Pulmonary artery endothelial cell (primary cell): Measurements from ENCODE around the gene TRAM2. TPM values are rescaled to one million over a fixed set of nuclear protein-coding genes. Genes with fewer than 3 reads are reported as not detected.

ENCODE experiments used
- DNase-seq: peaks from one replicate; pipeline ENCODE4 v3.0.0-alpha.2; 2011; ENCODE audit warnings: low read depth, low spot score
- total RNA-seq: library from RNA; depleted of rRNA; stranded (reverse); fragments of >200 nt; gene quantifications from 2 replicates; pipeline ENCODE4 v1.2.3, GENCODE V29; 2014

Gene TRAM2
- total RNA-seq, 1 donor from 2014 or later = 61.2 TPM

DNA sequence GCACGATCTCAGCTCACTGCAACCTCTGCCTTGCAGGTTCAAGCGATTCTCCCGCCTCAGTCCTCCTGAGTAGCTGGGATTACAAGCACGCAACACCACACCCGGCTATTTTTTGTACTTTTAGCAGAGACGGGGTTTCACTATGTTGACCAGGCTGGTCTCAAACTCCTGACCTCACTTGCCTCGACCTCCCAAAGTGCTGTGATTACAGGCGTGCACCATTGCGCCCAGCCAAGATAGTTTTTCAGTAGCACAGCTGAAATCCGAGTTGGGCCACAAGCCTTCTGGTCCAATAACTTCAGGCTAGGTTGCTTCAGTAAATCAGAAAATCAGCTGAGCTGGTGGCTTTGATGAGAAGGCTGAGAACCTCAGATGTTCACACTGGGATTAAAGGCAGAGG, 65.7 kb downstream of the TRAM2 start:
- DNase-seq = no peak

DNA sequence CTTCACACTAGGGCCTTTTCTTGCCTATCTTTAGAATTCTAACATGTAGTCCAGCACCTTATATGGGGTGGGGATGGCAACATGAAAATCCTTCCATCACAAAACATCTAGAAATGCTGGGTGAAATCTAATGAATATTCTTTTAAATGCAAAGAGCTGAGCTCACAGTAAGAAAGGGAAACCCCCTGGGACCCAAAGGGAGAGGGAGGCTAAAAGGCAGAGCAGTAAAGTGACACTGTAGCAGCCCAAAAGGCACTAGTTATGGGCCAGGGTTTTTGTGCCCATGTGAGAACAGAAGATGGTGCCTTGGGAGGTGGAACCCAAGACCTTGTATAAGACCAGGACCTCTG, 66.7 kb downstream of the TRAM2 start:
- DNase-seq = no peak

DNA sequence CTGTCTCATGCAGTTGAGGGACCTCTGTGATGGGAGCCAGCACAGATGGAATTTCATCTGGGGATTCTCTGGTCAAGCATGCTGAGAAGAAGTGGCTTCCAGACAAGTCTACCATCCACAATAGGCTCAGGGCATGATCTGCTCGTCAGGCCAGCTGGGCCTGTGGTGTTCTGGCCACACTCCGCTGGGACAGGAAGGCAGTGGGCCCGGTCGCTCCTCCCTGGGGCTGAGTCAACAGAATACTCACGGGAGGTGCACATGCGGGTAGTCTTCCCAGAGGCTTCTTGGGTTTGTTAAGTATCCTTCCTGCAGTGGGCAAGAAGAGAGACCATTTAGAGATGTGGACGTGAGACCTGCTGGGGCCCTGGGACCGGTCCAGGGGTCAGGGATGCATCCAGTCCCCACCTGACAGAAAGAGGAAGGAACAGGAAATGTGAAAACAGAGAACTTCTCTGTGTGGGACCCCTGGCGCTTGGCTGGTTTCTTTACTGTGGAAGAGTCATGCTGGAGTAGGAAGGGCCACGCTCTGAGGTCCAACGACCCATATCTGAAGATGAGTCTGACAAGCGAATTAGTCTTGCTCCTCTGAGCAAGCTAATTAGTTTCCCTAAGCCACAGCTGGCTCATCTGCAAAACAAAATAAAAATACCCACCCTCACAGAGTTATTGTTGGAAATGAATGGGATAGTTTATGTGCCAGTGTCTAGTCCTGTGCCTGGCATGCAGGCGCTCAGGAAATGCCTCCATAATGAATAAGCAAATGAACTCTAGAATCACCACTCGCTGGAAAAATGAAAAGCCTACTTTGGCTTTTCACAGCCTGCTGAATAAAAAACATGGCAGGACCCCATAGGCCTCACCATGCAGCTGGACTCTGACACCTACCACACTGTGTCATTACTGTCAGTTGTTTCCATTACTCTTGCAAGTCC, 67.3 kb downstream of the TRAM2 start:
- no peak for DNase-seq

DNA sequence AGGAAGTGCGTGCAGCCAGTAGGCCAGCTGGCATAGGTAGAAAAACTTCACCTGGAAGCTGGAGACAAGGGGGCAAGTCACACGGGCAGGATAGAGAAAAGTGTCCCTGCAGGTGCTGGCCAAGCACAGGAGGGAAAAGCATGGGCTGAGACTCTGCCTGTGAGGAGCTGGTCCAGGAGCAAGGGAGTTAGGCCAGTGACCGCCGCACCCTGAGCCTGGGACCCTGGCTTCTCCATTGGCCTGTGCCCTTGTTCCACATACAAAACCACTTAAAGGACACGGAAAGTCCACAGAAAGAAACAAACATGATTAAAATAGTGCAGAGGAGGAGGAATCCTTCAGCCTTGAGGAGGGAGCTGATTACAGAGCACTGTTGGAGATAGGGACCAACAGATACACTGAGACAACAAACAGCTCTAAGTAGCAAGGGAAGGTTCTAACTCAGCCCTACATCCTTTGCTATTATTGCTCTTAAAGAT, 68.6 kb downstream of the TRAM2 start:
- DNase-seq = no peak

DNA sequence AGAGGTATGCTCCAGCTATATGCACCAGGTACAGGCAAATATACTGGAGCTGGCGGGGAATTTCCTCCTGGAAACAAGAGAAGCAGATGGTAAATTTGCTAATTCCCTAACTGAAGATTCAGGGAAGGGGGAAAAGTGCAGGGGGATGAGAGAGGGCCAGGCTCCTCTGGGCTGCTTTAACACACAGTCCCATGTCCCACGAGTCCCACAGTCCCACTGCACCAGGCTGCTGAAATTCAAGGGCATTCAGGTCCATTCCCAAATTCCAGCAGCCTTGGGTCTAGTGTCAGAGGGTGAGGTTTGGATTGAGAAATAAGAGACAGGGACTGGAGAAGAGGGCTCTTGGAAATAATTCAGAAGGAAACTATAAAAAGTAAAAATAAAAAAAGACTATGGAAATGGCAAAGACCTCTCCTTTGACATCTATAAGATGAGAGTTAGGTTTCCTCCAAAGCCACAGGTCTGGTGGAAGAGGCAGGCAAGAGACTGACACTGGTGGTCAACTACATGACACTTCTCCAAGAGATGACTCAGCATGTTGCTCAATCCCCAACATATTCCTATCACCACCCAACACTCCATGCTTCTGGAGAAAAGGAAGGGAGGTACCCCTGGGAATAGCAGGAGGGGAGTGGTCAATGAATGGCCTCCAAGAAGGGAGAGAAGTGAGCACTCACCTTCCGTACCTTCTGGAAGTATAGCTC, 69.2 kb downstream of the TRAM2 start:
- DNase-seq = no peak

DNA sequence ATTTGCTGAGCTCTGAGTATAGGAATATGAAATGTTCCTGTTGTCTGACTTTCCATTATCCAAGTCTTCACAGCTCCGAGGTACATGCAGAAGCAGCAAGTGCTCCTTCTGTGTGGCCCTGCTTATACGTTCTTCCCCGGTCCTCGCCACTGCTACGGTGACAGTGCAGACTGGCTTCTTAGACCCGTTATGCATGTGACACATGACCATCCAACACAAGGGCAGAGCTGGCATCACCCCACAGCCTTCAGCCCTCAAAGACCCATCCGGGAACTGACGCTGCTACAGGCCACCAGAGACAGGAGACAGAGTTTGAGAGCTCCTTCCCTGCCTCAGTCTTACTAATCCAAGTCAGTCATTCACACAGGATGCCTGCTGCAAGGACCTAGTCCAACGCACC, 70.4 kb downstream of the TRAM2 start:
- DNase-seq = no peak

DNA sequence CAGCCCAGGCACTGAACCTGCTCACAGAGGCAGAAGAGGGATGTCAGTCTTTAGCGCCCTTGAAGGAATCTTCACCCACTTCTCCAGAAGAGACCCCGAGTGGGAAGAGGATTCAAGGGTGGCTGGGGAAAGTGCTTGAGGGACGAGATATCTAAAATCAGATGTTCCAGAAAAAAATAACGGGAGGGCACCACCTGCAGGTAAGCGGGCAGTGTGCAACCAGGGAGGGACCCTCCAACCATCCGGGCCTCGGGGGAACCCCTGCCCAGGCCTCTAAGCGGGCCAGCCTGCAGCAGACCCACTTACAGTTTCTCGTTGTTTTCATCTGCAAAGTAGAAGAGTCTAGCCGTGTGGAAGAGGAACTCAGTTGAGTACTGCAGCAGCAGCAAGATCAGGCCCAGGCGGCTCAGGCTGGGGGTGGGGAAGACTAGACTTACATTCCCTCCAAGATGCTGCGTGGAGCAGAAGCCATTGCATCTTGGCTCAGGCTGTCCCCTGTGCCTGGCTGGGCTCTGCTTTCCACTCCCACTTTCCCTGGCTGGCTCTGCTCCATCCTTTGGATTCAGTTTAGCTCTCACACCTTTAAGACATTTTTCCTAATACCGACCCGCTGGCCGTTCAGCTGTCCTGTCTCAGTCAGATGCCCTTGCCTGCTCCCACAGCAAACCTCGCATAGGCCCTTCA, 71.0 kb downstream of the TRAM2 start:
- no peak for DNase-seq

DNA sequence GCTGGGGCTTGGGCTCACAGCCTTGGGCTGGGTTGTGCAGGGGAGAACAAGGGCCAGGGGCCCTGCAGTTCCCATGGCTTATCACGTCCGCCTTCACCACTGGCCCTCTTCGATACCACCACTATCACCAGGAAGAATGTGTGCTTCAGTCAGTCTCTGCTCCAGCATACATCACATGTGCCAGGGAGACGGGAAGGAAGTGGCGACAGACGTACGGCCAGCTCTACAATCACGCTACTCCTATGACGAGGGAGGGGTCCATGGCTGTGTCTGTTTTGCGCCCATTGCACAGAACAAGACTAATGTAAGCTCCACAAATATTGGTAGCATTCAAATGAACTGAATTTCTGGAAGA, 72.1 kb downstream of the TRAM2 start:
- no peak for DNase-seq

DNA sequence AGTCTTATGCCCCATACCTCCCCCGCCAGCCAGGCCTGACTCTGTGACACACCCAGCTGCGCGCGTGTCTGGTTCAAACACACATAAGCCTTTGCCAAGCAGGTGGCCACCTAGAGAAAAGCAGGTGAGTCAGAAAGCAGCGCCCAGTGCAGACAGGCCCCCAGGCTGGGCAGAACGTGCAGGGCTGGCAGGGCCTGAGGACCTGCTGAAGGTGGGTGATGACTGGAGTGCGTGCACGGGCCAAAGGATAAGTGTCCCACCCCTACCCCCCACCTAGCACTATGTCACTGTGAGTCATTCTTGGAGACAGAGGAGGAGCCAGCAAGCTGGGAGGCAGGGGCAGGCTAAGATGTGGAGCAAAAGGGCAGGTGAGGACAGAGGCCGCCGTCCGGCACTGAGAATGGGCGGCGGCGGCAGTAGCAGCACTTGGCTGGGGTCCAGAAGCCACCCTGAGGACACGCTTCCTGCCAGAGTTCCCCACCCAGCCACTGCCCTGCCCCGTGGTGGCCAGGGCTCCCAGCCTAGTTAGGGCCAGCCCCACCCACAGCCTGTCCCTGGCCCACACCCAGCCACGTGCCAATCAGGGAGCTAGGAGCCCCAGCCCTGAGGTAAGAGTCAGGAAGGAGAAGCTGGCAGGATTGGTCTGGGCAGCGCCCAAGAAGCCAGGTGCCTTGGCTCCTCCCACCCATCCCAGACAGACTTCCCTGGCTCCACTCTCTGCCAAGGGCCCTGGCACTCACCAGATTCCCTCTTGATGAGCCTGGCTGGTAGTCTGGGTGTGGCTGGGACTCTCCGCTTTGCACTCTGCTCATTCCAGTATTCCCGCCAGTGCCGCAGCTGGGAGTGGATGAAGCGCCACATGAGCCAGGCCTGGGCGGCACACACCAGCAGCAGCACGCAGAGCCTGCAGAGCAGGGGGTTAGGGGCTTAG, 72.7 kb downstream of the TRAM2 start:
- no peak for DNase-seq

DNA sequence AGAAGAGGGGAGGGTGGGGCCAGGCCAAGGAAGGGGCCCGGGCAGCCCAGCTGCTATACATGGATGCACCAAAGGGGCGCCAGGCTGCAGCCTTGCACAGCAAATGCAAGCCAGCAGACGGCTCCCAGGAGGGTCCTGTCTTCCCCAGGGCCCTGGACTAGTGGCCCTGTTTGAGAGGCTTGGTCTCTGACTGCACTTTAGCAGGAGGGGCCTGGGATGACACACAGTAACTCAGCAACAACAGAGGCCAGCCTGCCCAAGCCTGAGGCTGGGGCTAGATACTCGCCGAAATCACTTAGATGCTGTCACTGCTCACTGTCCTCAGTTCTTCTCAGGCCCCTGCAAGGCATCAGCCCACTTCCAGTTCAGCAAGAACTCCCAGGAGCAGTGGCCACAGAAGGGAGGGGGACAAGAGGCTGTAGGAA, 73.5 kb downstream of the TRAM2 start:
- no peak for DNase-seq

DNA sequence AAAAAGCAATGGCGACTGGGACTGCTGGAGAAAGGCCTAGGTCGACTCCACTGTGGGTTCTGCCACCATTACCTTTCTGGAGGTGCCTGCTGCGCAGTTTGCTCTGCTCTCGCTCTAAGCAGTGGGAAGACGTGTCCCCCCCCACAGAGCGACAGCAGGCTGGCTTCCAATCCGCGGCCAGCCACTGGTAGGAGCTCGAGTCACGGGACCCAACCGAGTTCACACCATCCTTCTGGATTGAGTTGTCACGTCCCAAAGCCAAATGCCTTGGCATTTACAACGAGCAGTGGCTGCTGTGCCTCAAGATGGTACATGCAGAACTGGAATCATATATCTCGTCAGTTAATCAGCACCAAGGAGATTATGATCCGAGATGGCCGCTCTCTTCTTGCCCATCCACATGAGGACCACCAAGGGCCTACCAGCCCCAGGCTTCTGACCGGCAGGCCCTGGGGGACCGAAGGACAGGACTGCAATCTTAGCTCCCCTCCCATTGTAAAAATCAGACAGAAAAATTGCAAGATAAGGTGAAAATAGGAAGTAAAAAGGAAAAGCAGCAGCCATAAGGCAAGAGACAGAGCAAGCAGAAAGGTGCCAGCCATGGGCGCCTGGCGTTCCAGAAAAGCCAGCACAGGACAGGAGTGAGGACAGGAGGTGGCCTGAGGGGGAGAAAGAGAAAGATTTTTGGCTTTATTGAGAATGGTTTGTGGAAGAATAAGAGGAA, 74.4 kb downstream of the TRAM2 start:
- DNase-seq = no peak

DNA sequence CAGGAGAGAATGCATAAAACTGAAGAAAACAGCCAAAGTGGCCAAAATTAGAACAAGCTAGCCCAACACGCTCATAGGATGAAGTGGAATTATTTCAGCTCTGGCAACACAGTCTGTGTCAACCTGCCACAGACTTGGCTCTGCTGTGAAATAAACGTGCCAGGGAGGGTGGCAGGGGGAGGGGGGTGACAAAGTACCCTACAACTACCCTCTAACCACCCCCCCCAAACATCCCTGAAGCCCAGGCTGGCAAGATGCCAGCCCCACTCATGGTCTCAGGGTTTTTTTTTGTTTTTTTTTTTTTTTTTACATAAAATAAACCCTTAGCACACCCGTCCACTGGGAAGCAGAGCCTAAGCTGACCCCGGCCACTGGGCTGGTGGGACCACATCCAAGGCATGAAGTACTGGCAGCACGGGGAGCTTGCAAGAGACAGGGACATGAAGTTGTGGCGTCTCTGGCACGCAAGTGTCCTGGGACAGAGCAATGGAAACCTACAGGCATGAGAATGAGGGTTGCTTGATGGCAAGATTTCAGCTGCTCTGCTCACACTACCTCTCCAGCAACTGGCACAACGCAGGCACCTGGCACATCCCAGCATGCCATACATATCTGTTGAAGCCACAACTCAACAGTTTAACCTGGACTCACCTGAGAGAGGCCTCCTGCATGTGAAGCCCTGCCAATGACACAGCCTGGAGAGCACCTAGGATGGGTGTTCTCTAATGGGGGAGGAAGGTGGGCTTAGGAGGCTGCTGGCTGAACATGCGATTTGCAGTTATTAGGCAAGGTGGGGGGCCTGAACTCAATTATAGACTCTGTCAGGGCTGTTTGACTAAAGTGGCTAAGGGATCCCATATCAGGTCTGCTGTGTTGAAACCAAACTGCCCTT, 76.4 kb downstream of the TRAM2 start:
- DNase-seq = no peak

DNA sequence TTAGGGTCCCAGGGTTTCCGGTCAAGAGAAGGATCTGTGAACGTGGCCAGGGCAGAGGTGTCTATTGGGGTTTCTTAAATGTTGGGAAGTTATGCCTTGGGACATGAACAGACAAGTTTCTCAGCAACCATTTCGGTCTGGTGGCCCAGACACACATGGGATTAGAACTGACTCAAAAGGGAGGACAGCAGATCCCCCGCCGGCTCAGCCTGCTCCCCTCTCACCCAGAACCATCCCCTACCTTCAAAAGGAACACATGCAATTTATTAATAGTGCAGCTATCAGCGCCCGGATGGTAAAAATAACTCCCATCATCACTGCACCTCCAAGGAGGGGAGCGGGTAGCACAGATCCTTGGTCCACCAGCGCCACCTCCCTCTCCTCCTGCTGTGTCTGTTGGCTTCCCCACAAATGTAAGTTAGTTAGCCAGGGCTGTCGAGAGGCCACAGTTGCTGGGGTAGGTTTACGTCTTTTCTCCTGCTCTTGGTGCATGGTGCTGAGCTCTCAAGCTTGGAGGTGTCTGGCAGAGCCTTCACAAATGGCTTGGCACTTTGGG, 77.1 kb downstream of the TRAM2 start:
- DNase-seq = no peak

DNA sequence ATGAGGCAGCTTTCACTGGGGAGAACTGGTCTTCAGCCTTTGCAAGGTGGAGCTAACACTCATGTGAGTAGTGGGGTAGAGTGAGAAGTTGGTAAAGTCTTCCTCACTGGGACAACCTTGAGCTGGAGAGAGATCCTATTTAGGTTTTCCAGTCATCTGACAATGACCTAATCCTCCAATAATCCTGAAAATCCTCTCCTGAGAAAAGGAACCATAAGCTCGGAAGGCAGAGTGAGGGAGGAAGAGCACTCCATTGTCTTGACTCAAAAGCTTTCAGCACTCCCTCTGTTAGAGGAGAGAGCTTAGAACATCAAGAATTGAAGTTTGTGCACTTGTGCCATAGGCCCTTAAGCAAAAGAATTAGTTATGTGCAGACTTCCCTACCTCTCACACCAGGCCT, 77.8 kb downstream of the TRAM2 start:
- DNase-seq = no peak

DNA sequence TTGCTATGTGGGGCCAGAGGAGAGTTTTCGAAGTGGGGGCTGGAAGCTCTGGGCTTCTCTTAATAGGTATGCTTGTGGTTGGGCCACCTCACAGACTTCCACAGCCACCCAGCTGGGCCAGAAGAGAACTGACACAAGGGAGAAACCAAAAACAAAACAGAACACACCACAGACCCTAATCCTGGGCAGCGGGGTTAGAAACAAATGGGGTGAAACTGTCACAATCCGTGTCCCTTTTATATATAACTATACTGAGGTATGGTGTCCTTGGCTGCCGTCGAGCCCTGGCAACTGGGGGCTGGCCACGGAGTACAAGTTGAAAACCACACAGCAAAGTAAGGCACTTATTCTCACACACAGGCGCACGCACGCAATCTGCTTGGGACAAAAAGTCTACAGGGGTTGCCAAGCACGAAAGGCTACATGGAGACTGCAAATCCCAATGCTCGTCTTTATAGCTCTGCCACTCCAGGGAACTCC, 78.3 kb downstream of the TRAM2 start:
- DNase-seq = no peak

DNA sequence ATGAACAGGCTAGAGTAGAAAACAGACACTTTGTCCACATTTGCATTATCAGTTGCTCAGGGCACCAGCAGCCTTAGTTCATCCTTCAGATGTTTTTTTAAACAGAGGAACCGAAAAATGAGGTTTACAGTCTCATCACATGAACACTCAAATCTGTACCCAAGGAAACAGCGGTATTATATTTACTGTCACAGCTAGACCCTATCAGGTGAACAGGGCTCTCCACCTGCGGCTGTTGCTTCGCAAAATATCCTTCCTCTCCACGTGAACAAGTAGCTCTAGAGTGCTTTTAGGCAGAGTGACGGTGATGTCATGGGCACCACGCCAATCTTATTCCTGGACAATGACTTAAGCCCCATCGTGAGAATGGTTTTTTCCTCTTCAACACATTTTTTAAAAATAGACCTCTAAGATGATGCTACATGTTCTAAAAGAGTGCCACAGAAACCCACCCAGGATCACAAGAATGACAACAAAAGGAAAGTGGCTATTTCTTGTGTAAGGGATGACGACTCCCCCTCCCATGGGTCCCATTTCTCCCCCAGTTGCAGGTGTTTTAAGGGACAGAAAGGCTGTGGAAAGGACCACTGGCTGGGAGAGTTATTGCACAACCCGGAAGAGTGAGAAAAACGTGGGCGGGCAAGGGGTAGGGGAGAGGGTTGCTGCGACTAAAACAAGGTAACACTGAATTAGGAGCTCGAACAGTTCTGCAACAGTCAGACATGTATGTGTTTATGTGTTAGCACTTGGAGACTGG, 79.0 kb downstream of the TRAM2 start:
- no peak for DNase-seq

DNA sequence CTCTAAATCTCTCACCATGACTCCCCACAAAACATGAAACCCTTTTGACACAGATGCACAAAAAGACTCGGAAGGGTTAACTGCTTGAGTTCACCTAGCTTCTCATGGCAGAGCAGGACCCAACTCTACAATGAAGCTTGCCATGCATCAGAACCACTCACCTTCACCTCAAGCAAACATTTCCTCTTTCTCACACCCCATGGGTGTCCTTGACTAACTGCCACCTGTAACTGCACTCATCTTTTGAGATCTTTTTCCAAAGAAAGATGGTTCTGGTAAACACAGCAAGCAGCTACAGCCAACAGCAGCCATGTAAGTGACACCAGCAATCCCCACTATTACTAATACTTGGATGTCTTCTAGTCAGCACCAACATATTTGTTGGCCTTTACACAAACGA, 80.2 kb downstream of the TRAM2 start:
- no peak for DNase-seq

DNA sequence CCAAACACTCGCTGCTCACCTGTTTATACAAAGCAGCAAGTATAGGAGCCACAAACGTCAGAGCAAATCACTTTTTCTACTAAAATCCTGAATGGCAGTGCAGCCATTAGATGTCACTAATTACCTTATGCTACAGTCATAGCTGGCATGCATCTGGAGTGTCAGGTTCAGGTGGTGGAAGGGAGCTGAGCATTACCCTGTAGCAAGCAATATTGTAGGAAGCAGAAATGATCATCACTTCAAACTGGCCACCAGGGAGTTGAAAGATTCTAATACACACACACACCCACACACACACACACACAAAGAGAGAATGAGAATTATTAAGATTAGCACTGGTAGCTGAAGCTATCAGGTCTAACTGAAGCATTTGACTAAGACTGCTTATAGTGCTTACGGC, 80.9 kb downstream of the TRAM2 start:
- no peak for DNase-seq
